Vein endothelial cell (primary cell): ENCODE results near the gene PCDH12. TPM values are rescaled to one million over a fixed set of nuclear protein-coding genes. Genes with fewer than 3 reads are reported as not detected.

Experiments
- total RNA-seq: library from RNA; depleted of rRNA; stranded (reverse); fragments of >200 nt; gene quantifications from 2 replicates; pipeline ENCODE4 v1.2.3, GENCODE V29; 2012

PCDH12 gene
- 32.7 and 55.6 TPM in 2 replicates for total RNA-seq

GRCh38 chr5:141958113-141958512 lies at the start of gene PCDH12:
PCDH12 (minus strand) TSS chr5:141958202; CDS start chr5:141957851, 351 bp downstream.

GRCh38 chr5:141968914-141969608 lies 11.1 kb upstream of the PCDH12 start, which contains the start of gene RNF14:
RNF14 (plus strand) TSS chr5:141969105; CDS start chr5:141973589, 4,484 bp downstream.

DNA sequence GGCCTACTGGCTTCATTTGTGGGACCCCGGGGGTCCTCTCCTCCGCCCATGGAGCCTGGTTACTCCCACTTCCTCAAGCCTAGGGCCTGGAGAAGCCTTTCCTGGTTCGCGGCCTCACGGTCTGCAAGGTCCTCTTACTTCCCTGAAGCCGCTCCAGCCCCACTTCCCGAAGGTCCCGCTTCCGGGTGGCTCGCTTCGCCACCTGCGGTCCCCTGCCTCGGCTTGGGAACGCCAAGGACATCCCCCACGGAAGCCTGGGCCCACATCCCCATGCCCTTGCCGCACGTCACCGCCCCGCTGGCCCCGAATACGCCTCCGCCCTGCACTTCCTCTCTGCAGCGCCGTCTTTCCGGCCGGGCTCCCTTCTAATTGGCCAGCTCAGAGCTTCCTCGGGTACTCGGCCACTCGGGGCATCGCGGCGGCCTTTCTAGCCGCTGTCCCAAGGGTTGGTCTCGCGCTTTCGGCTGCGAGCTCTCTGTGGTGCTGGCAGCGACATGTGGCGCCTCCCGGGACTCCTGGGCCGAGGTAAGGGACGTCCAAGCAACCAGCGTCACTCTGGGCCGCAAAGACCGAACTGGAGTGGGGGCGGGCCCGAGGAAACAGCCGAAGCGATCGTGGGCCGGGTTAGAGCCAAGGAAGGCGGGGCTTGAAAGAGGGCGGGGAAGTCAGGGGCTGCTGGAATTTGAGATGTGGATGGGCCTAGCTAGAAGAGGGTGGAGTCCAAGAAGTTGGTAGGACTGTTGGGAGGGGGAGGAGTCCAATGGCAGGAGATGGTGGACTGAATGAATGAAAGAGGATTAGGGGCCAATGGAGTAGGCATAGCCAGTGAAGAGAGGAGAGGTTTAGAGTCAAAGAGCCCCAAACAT lies 34.3 kb downstream of the PCDH12 start, which contains the start of gene DELE1:
DELE1 (plus strand) TSS at position 424 of the 866 bp plus-strand sequence; CDS start at position 495, 71 bp downstream.

Other genes with a start within 250 kb of the PCDH12 start
- gene PCDH1, start 79.8 kb downstream of the PCDH12 start, total RNA-seq = 211 and 312 TPM in 2 replicates
- gene DELE1, start 34.3 kb downstream of the PCDH12 start, total RNA-seq = 75.1 and 81.5 TPM in 2 replicates
- gene RNF14, start 10.9 kb upstream of the PCDH12 start, total RNA-seq = 72.8 and 85.5 TPM in 2 replicates
- 51.3 and 66.1 TPM in 2 replicates for gene GNPDA1, start 54.8 kb upstream of the PCDH12 start, total RNA-seq
- 56.1 and 88.5 TPM in 2 replicates for gene NDFIP1, start 150.6 kb upstream of the PCDH12 start, total RNA-seq